ENCODE measurements around the gene ARHGEF10L.
A peak's percentile ranks its signal among the peaks of the same experiment; 100 is the strongest.

Gene ARHGEF10L

GRCh38 chr1:17520473-17521319 lies 18.8 kb upstream of the ARHGEF10L start:
- no peak for DNase-seq
- intact Hi-C loops (cut with DNase I), result no loop called here

DNA sequence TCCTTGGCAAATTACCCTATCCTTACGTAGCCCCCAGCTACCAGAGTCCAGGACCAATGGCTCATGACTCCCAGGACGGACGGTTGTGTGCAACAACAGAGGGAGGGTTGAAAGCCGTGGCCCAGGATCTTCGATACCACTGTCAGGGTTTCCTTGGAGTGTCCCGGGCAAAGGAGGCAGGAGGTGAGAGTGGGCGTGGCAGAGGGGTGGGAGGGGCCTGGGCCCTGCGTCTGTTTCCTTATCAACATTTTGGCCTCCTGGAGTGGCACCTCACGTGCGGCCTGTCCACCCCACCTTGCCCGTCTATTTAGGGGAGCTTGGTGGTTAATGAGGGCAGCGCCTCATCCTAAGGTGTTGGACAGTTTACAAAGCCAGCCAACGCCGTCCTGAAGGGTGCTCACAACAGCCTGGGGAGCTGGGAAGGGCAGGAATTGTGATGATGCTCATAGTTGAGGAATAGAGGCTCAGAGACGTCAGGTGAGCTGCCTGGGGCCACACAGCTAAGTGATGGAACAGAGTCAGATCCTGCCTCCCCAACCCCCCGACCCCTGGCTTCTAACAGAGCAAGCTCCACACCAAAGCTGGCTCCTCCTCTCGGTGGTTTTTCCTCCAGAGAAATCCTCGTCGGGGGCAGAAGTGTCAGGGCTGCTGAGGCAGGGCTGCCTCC lies 17.4 kb upstream of the ARHGEF10L start:
- DNase-seq, result no peak
- intact Hi-C loops (cut with DNase I), result no loop called here

DNA sequence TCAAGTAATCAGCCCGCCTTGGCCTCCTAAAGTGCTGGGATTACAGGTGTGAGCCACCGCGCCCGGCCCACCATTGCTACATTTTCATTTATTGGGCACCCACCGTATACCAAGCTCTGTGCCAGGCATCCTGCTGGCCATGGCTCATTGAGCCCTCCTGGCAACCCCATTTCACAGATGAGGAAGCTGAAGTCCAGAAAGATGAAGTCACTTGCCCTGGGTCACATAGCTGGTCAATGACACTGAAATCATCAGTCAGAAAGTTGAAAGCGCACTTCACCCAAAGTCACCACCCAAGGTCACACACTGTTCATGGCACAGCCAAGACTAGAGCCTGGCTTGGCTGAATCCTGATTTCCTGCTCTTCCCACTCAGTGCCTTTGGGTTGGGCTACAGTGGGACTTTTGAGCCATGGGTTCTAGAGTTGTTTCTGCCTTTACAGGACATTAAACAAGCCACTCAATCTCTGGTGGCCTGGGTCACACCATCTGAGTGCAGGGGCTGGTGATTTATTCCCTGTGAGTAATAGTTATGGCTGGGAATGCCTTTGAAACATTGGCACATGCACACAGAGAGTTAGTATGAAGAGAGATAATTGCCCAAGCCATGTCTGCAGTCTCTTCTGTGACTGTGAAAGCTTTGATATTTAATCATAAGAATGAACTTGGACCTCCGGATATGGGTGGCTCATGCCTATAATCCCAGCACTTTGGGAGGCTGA lies 16.0 kb upstream of the ARHGEF10L start:
- no peak for DNase-seq
- intact Hi-C loops (cut with DNase I), result no loop called here

GRCh38 chr1:17524645-17525044 lies 14.9 kb upstream of the ARHGEF10L start:
- no peak for DNase-seq
- intact Hi-C loops (cut with DNase I), result no loop called here

GRCh38 chr1:17525996-17526686 lies 13.4 kb upstream of the ARHGEF10L start:
- DNase-seq, result no peak
- intact Hi-C loops (cut with DNase I), result no loop called here

GRCh38 chr1:17527036-17527914 lies 12.2 kb upstream of the ARHGEF10L start:
- no peak for DNase-seq

DNA sequence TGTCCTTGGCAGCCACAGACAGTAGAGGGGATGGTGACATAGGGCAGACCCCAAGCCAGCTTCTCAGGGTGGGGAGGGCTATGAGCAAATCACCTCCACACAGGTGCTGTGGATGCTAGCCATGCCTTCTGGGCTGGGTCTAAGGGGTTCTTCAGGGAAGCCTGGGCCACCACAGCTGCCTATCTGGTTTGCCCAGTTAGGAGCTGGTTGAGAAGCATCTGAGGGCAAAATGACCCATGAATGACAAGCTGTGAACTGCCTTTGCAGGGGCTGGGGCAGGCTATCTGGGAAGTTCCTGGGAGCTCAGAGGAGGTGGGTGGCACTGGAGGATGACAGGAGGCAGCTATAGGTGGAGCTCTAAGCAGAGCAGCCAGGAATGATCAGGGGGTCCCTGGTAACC lies 10.1 kb upstream of the ARHGEF10L start:
- intact Hi-C loops (cut with DNase I), result no loop called here
- no peak for DNase-seq

More at GRCh38 chr1:17527036-17527914, 12.2 kb upstream of the ARHGEF10L start:
- intact Hi-C loops (cut with DNase I), result no loop called here

GRCh38 chr1:17531343-17531681 lies 8.2 kb upstream of the ARHGEF10L start:
- intact Hi-C loops (cut with DNase I), result no loop called here
- DNase-seq, result no peak

DNA sequence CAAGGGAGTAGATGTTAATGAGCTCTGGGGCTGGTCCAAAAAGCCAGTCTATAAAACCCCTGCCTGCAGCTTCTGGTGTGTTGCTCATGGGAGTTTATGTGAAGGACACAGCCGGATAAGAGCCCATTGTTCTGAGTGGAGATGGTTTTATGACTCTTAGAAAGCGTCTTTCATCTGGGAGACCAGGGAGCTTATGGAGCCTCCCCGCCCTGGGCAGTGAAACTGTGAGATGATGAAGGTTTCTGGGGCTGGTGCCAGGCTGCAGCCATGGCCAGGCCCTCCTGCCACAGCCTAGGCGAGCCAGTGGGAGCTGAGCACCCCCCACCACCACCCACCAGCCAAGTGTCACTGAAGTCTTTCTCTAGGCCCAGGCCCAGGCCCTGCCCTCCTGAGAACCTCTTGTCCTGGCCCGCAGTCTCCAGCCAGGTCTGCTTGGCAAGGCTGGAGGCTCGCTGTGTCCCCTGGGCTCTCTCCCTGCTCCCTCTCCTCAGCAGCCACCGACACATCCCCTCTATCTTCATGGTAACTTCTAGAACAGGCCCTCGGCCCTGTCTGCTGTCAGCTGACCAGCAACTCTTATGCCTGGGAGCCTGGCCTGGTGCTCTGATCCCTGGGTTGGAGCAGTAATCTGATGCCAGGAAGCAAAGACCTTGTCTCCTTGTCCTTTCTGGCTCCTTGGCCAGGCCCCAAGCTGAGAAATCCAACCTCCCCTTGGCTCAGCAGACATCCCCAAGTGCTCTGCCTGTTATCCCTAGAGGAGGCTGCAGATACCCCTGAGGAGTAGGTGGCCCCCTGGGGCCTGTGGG lies 7.6 kb upstream of the ARHGEF10L start:
- intact Hi-C loops (cut with DNase I), result no loop called here
- peak; percentile 35 to 88 (median 70) for DNase-seq

DNA sequence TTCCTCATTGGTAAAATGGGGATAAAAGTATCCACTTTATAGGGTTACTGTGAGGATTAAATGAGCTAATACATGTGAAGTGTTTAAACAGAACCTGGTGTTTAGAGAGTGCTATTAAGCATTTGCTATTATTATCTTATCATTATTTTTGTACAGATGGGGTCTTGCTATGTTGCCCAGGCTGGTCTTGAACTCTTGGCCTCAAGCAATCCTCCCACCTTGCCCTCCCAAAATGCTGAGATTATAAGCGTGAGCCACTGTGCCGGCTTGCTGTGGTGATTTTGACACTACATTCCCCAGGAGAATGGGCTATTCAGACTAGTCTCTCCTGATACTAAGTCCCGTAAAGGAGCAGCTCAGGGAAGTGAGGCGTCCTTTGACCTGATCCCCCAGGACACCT lies 6.3 kb upstream of the ARHGEF10L start:
- intact Hi-C loops (cut with DNase I), result no loop called here
- no peak for DNase-seq

GRCh38 chr1:17535300-17535936 lies 4.1 kb upstream of the ARHGEF10L start:
- DNase-seq, result peak in 1 of 42 donors; percentile 18
- intact Hi-C loops (cut with DNase I), result no loop called here

- intact Hi-C loops (cut with DNase I), result no loop called here
- no peak for DNase-seq
These were observed 1.5 kb upstream of the ARHGEF10L start for GRCh38 chr1:17538010-17538409.

- peak in 13 of 42 donors; percentile 17 to 66 (median 33) for DNase-seq
- intact Hi-C loops (cut with DNase I), result no loop called here
These were observed 925 bp upstream of the ARHGEF10L start for GRCh38 chr1:17538428-17539117.

DNA sequence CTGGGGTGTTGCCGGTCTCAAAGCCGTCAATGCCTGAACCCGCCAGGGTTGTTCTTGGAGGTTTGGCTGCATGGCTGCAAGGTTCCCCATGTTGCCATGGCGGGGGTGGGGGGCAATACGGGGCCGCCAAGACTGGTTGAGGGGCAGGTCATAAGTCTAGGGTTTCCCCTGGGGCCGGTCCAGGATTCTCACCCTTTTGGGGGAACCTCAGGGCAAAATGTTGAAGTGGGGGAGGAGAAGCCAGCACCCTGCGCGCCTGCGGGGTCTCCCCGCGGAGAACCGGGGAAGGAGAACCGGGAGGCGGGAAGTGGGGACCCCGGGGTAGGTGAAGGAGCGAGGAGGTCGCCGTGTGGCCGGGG lies 401 bp upstream of the ARHGEF10L start:
- intact Hi-C loops (cut with DNase I), result no loop called here
- DNase-seq, result peak in 2 of 42 donors; percentile 14 to 50

- intact Hi-C loops (cut with DNase I), result no loop called here
- DNase-seq, result peak in 26 of 42 donors; percentile 22 to 70 (median 44)
These were observed 930 bp downstream of the ARHGEF10L start for GRCh38 chr1:17540255-17541001.

- no peak for DNase-seq
- intact Hi-C loops (cut with DNase I), result no loop called here
These were observed 3.1 kb downstream of the ARHGEF10L start for GRCh38 chr1:17542645-17543044.
